ENCODE measurements around the gene GLIPR2. TPM values are rescaled to one million over a fixed set of nuclear protein-coding genes. Genes with fewer than 3 reads are reported as not detected.
A peak's percentile ranks its signal among the peaks of the same experiment; 100 is the strongest.

The GLIPR2 gene
- total and polyA plus RNA-seq, 11 donors, result 4.7 to 33.0 (median 7.6) TPM

DNA sequence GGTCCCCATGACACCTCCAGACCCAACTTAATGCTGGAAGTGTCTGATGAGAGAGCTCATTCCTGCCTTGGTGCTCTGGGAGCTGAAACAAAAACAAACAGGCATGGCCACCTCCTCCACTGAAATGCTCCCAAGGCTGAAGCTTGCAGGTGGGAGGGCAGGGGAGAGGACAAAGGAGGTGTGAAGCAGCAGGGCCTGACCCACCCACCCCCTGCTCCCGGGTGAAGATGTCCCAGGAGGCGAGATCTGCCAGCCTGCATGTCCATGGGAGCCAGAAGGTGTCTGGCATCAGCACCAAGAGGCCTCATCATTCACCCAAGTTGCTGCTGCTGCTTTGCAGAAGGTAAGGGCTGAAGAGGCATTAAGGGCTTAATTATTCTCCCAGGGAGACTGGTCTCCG lies 28.5 kb downstream of the GLIPR2 start:
- no peak for ATAC-seq
- Histone ChIP-seq H3K36me3 (peaks cover 0 to 5% (median 0%) of the 10 kb centered on the region in 9 donors), H3K4me1 (peaks cover 0 to 59% (median 17%) of the 10 kb centered on the region in 12 donors), H3K27me3 (peaks cover 0 to 4% (median 0%) of the 10 kb centered on the region in 9 donors), H3K9me3 (no peaks in the 10 kb centered on the region), H3K4me3 (no peak overlapping the region), H3K27ac (peak overlapping the region in 8 of 12 donors; percentile 24 to 89 (median 72))
- no peak for DNase-seq
- WGBS, 4 donors, result 47 to 79% (median 69%) methylated on average over 2 to 3 of the region's 3 CpGs
- TF ChIP-seq CTCF (IDR thresholded peaks at IDR 0.05) (no peak), POLR2A (IDR thresholded peaks at IDR 0.05) (no peak)
- intact Hi-C loops (cut with DNase I), result loop anchor here in 6 of 10 donors (5.0 to 10.0 kb wide), 5 partner anchors 58 to 210 kb away; partner anchors contain the start of gene OR2S2 (in 3 of the 6)

GRCh38 chr9:36165826-36166167 lies 29.3 kb downstream of the GLIPR2 start:
- DNase-seq (no peak), ATAC-seq (peak; percentile 4 to 60 (median 32))
- H3K36me3 ChIP-seq, result peaks cover 0 to 5% (median 0%) of the 10 kb centered on the region in 9 donors
- peak overlapping the region in 11 of 12 donors; percentile 28 to 67 (median 47) for H3K4me3 ChIP-seq
- 39 to 53% (median 47%) methylated on average over 10 to 12 of the region's 12 CpGs for WGBS, 4 donors
- no peaks in the 10 kb centered on the region for H3K9me3 ChIP-seq
- intact Hi-C loops (cut with DNase I), result loop anchor here in 9 of 10 donors (1.0 to 10.0 kb wide), 6 partner anchors 62 to 211 kb away; partner anchors contain the start of gene OR2S2 (in 3 of the 9)
- peak overlapping the region in 11 of 12 donors; percentile 22 to 89 (median 60) for H3K27ac ChIP-seq
- no peak for TF ChIP-seq POLR2A (IDR thresholded peaks at IDR 0.05)
- no peak for TF ChIP-seq CTCF (IDR thresholded peaks at IDR 0.05)
- H3K27me3 ChIP-seq, result peaks cover 0 to 4% (median 0%) of the 10 kb centered on the region in 9 donors
- H3K4me1 ChIP-seq, result peaks cover 0 to 52% (median 17%) of the 10 kb centered on the region in 12 donors

DNA sequence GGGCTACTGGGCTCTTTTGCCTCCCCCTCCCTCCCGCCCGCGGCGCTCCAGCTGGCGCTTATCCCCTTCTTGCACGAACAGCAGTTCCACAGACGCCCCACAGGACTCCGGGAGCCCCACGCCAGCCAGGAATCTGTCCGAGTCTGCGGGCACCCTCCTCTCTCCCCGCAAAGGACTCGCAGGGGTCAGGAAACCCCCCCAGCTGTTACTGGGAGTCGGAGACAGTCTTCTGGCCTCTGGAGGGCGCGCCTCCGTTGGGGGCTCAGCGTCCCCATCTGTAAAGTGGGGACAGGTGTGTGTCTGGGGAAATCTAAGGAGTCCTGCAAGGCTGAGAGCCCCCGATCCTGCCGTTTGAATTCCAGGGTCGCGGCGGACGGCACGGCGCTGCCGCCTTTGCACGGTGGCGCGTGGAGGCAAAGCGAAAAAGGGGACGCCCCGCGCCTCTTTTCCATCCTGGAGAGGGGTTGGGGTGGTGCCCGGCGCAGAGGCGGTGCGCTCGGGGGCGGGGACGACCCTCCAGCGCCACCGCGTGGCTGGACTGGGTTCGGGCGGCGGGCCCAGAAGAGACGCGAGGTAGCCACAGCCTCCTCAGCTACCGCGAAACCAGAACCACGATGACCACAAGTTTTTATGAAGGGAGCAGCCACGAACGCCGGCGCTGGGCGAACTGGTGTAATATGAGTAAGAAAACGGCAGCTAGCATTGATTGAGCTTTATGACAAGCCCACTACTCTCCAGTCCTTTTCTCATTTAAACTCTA lies 29.8 kb downstream of the GLIPR2 start:
- Histone ChIP-seq H3K4me1 (peaks cover 0 to 50% (median 17%) of the 10 kb centered on the region in 12 donors), H3K4me3 (peak overlapping the region in 11 of 12 donors; percentile 28 to 67 (median 47)), H3K9me3 (no peaks in the 10 kb centered on the region), H3K27ac (peak overlapping the region in 11 of 12 donors; percentile 22 to 89 (median 60)), H3K27me3 (peaks cover 0 to 4% (median 0%) of the 10 kb centered on the region in 9 donors), H3K36me3 (peaks cover 0 to 5% (median 0%) of the 10 kb centered on the region in 9 donors)
- WGBS, 4 donors, result 0 to 5% (median 4%) methylated on average over 12 to 58 of the region's 58 CpGs
- peak; percentile 90 to 99 (median 96) for TF ChIP-seq CTCF (IDR thresholded peaks at IDR 0.05)
- TF ChIP-seq POLR2A (IDR thresholded peaks at IDR 0.05), result no peak
- intact Hi-C loops (cut with DNase I), result loop anchor here in 9 of 10 donors (1.0 to 10.0 kb wide), 6 partner anchors 63 to 212 kb away; partner anchors contain the start of gene OR2S2 (in 3 of the 9)
- DNase-seq (peak; percentile 82 to 93 (median 86)), ATAC-seq (peak; percentile 60 to 91 (median 90))

GRCh38 chr9:36169166-36169565 lies 32.6 kb downstream of the GLIPR2 start, which contains the start of gene CCIN:
CCIN (plus strand) TSS chr9:36169388; CDS start chr9:36169503, 115 bp downstream.
- no peak within 1 kb of the TSS for H3K4me3 ChIP-seq
- H3K27ac ChIP-seq, result no peak within 1 kb of the TSS
- H3K36me3 ChIP-seq, result no peaks in the 10 kb centered on the region
- H3K4me1 ChIP-seq, result peaks cover 0 to 23% (median 7%) of the 10 kb centered on the region in 12 donors
- intact Hi-C loops (cut with DNase I), result loop anchor here in 5 of 10 donors (5.0 to 10.0 kb wide), 4 partner anchors 67 to 214 kb away; partner anchors contain the start of gene OR2S2 (in 3 of the 5)
- 89 to 91% (median 90%) methylated on average over 6 of the region's 6 CpGs for WGBS, 4 donors
- peaks cover 0 to 4% (median 0%) of the 10 kb centered on the region in 9 donors for H3K27me3 ChIP-seq
- ATAC-seq (no peak), DNase-seq (no peak)
- TF ChIP-seq POLR2A (IDR thresholded peaks at IDR 0.05) (no peak), CTCF (IDR thresholded peaks at IDR 0.05) (no peak)
- no peaks in the 10 kb centered on the region for H3K9me3 ChIP-seq

Measured in heart left ventricle (tissue), 16 donors.